GM21367 (cell line): ENCODE data around the gene PPP2R2D.

ENCODE experiments used
- ATAC-seq: cut with Tn5 transposase; IDR thresholded peaks from one replicate; pipeline ENCODE4 v1.9.1; 2021; ENCODE audit not compliant: unreplicated experiment

The PPP2R2D gene

GRCh38 chr10:131993275-131993674, 92.5 kb downstream of the PPP2R2D start:
- ATAC-seq, result no peak

GRCh38 chr10:131994435-131994834, 93.6 kb downstream of the PPP2R2D start:
- ATAC-seq, result no peak

GRCh38 chr10:131996466-131997365, 95.9 kb downstream of the PPP2R2D start:
- ATAC-seq, result no peak

GRCh38 chr10:131997366-131998049, 96.7 kb downstream of the PPP2R2D start:
- no peak for ATAC-seq

- no peak for ATAC-seq
These were observed 97.4 kb downstream of the PPP2R2D start for GRCh38 chr10:131998050-131998844.

- ATAC-seq, result no peak
These were observed 98.3 kb downstream of the PPP2R2D start for GRCh38 chr10:131998845-131999681.

- ATAC-seq, result no peak
These were observed 100.6 kb downstream of the PPP2R2D start for GRCh38 chr10:132001238-132001972.

- ATAC-seq, result no peak
These were observed 101.2 kb downstream of the PPP2R2D start for GRCh38 chr10:132002004-132002403.

- ATAC-seq, result no peak
These were observed 102.6 kb downstream of the PPP2R2D start for GRCh38 chr10:132003282-132003924.

- no peak for ATAC-seq
These were observed 103.2 kb downstream of the PPP2R2D start for GRCh38 chr10:132004052-132004451.

GRCh38 chr10:132005147-132005546, 104.3 kb downstream of the PPP2R2D start:
- no peak for ATAC-seq

GRCh38 chr10:132006966-132007365, 106.2 kb downstream of the PPP2R2D start:
- ATAC-seq, result no peak

GRCh38 chr10:132007681-132008080, 106.9 kb downstream of the PPP2R2D start:
- ATAC-seq, result no peak
